ENCODE data around the gene ROMO1.

GRCh38 chr20:35720165-35721123 is 21.2 kb downstream of the ROMO1 start:
- TF ChIP-seq GATA3 (IDR thresholded peaks at IDR 0.05; ENCODE audit: borderline replicate concordance) (no peak), CTCF (IDR thresholded peaks at IDR 0.05) (no peak), POLR2A (IDR thresholded peaks at IDR 0.05; ENCODE audit: low read length) (no peak), RCOR1 (IDR thresholded peaks at IDR 0.05; ENCODE audit: low read depth, low read length) (no peak), BHLHE40 (IDR thresholded peaks at IDR 0.05; ENCODE audit: low read depth, low read length) (no peak), BCL3 (IDR thresholded peaks at IDR 0.05) (0 out of 3 replicates have a peak, but pooled peaks have one; percentile 8), HMGXB4 (CRISPR knock-in tag; IDR thresholded peaks at IDR 0.05; ENCODE audit: borderline replicate concordance) (no peak), RFX5 (IDR thresholded peaks at IDR 0.05) (no peak), KDM1A (IDR thresholded peaks at IDR 0.05; ENCODE audit: low read depth) (no peak), POLR2AphosphoS2 (conservative IDR thresholded peaks at IDR 0.05; ENCODE audit: low read length) (no peak; the same call in 1 of the 2 replicates)

All from A549 (cell line).